GM12891 (cell line): Measurements from ENCODE around the gene PTPN13.

ENCODE experiments used
- DNase-seq: peaks from one replicate; pipeline ENCODE4 v3.0.0; 2011; ENCODE audit warnings: low spot score; ENCODE audit not compliant: insufficient read length
- FAIRE-seq: peaks from 2 replicates; lab custom pipeline; 2011; peaks lifted over from hg19 to GRCh38; lab: Jason Lieb, UNC
- PAX5 ChIP-seq: IDR thresholded peaks from 2 replicates; pipeline ENCODE4 v1.6.1; 2011; ENCODE audit warnings: low read length, moderate library complexity, mild to moderate bottlenecking; ENCODE audit not compliant: insufficient read depth, severe bottlenecking
- POLR2A ChIP-seq: IDR thresholded peaks from 2 replicates; pipeline ENCODE4 v1.6.1; 2011; ENCODE audit warnings: low read depth, low read length, control low read depth
- POLR2AphosphoS5 ChIP-seq: IDR thresholded peaks from 2 replicates; pipeline ENCODE4 v1.6.1; 2011; ENCODE audit warnings: low read depth, low read length, control low read depth
- POU2F2 ChIP-seq: IDR thresholded peaks from 2 replicates; pipeline ENCODE4 v1.6.1; 2011; ENCODE audit warnings: low read depth, mild to moderate bottlenecking, control low read depth, low read length, moderate library complexity
- SPI1 ChIP-seq: IDR thresholded peaks from 2 replicates; pipeline ENCODE4 v1.6.1; 2011; ENCODE audit warnings: low read depth, low read length, control low read depth
- TAF1 ChIP-seq: IDR thresholded peaks from 2 replicates; pipeline ENCODE4 v1.6.1; 2011; ENCODE audit warnings: low read depth, low read length, control low read depth

The PTPN13 gene

GRCh38 chr4:86809809-86810208, 215.7 kb downstream of the PTPN13 start:
- TF ChIP-seq POU2F2: no peak
- TF ChIP-seq TAF1: no peak
- no peak for TF ChIP-seq POLR2AphosphoS5
- TF ChIP-seq POLR2A: no peak
- TF ChIP-seq PAX5: no peak
- no peak for TF ChIP-seq SPI1
- DNase-seq: no peak
- peak; percentile 28 for FAIRE-seq

- no peak for TF ChIP-seq POLR2AphosphoS5
- TF ChIP-seq SPI1: no peak
- no peak for TF ChIP-seq POU2F2
- no peak for TF ChIP-seq POLR2A
- TF ChIP-seq PAX5: no peak
- TF ChIP-seq TAF1: no peak
- FAIRE-seq (no peak), DNase-seq (no peak)
These were observed 216.7 kb downstream of the PTPN13 start for GRCh38 chr4:86810847-86811246.

- no peak for FAIRE-seq
- TF ChIP-seq PAX5 (no peak), POLR2A (no peak), POU2F2 (no peak), SPI1 (no peak)
- no peak for DNase-seq
These were observed 221.5 kb downstream of the PTPN13 start for GRCh38 chr4:86815653-86816052.

- no peak for TF ChIP-seq POLR2AphosphoS5
- TF ChIP-seq SPI1: no peak
- no peak for TF ChIP-seq TAF1
- no peak for TF ChIP-seq POU2F2
- TF ChIP-seq POLR2A: no peak
- TF ChIP-seq PAX5: no peak
- FAIRE-seq: no peak
- no peak for DNase-seq
These were observed 222.6 kb downstream of the PTPN13 start for GRCh38 chr4:86816501-86817273.

GRCh38 chr4:86818211-86818610, 224.1 kb downstream of the PTPN13 start:
- TF ChIP-seq SPI1 (no peak), TAF1 (no peak), POLR2AphosphoS5 (no peak), POLR2A (no peak), PAX5 (no peak), POU2F2 (no peak)
- FAIRE-seq: no peak
- no peak for DNase-seq

- DNase-seq (no peak), FAIRE-seq (no peak)
- TF ChIP-seq POU2F2: no peak
- TF ChIP-seq POLR2A: no peak
- TF ChIP-seq POLR2AphosphoS5: no peak
- TF ChIP-seq SPI1: no peak
- no peak for TF ChIP-seq TAF1
- no peak for TF ChIP-seq PAX5
These were observed 224.7 kb downstream of the PTPN13 start for GRCh38 chr4:86818841-86819240.

- FAIRE-seq: no peak
- DNase-seq: no peak
- TF ChIP-seq TAF1 (no peak), POLR2A (no peak), POLR2AphosphoS5 (no peak), PAX5 (no peak), SPI1 (no peak)
These were observed 225.4 kb downstream of the PTPN13 start for GRCh38 chr4:86819561-86819960.

- TF ChIP-seq SPI1: no peak
- TF ChIP-seq POLR2A: no peak
- no peak for TF ChIP-seq TAF1
- no peak for TF ChIP-seq POU2F2
- TF ChIP-seq POLR2AphosphoS5: no peak
- TF ChIP-seq PAX5: no peak
- FAIRE-seq: no peak
- no peak for DNase-seq
These were observed 227.0 kb downstream of the PTPN13 start for GRCh38 chr4:86821151-86821550.

GRCh38 chr4:86822136-86822535, 228.0 kb downstream of the PTPN13 start:
- TF ChIP-seq POLR2A: no peak
- no peak for TF ChIP-seq POLR2AphosphoS5
- no peak for TF ChIP-seq POU2F2
- no peak for TF ChIP-seq PAX5
- no peak for TF ChIP-seq TAF1
- TF ChIP-seq SPI1: no peak
- no peak for DNase-seq
- FAIRE-seq: no peak

GRCh38 chr4:86825511-86825910, 231.4 kb downstream of the PTPN13 start:
- no peak for TF ChIP-seq SPI1
- TF ChIP-seq TAF1: no peak
- DNase-seq: no peak
- FAIRE-seq: no peak
